Measurements from ENCODE around the gene C3orf70.

C3orf70 gene

DNA sequence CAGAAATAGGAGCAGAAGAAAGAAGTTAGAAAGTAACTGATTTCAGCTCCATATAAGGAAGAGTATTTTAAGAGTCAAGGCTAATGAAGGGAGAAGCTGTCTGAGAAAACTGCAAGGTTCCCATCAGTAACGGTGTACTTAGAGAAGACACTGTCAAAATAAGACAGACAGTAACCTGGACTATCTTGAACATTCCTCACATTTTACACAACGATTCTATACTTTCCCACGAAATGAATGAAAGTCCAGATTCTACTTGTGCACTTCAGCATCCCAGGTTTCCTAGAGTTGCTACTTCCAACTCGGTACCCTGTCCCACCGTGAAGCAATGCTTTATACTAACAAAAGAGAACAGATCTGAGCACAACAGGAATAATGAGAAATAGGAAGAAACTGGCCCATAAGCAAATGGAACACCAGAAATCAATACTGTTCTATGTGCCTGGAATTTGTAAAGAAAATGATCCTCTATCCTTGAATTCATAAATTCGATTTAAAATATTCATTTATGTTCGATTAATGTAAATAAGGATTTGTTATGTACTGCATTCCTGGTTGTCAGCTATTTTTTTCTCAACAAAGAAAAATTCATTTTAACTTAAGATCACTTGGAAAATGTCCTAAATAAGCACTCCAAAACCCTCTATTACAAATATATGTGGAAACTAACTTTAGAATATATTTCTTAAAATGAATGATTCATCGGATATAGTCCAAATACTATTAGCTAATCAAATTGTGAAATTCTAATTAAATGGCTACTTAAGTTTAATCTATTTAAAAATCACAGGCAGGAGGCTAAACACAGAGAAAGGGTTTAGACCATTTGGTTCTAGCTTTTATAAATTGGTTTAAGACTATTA lies 1.5 kb downstream of the C3orf70 start:
- no peaks in the 10 kb centered on the region for H3K9me3 ChIP-seq (ENCODE audit: control insufficient read depth, low read length)
- H3K36me3 ChIP-seq (ENCODE audit: control insufficient read depth, insufficient read depth, low read length): no peaks in the 10 kb centered on the region
- no peak overlapping the region for H3K27ac ChIP-seq (ENCODE audit: low read depth, low read length, severe bottlenecking)
- H3K4me3 ChIP-seq (ENCODE audit: extremely low read depth, insufficient read depth, low read length, poor library complexity, severe bottlenecking): peak overlapping the region; percentile 51
- no peaks in the 10 kb centered on the region for H3K4me1 ChIP-seq (ENCODE audit: control insufficient read depth, insufficient read depth, low read length, poor library complexity, severe bottlenecking)
- WGBS, 2 experiments (ENCODE audit: insufficient coverage in 2 of 2): 76 to 89% methylated on average over 3 to 4 of the region's 8 CpGs

DNA sequence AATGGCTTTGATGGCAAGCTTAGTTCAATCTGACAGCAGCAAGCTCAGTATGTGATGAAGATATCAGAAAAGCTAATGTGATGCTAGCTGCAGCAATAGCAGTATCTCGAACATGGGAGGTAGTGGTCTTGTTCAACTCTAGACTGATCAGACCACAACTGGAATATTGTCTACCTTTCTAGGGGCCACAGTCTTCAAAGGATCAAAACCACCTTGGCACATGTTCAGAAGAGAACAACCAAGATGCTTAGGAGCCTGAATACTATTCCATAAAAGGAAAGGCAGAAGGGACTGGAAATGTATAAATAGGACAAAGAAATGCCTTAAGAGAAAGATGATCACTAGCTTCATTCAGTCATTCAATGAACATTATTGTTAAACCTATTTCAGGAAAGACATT lies 2.3 kb downstream of the C3orf70 start:
- H3K4me1 ChIP-seq (ENCODE audit: control insufficient read depth, insufficient read depth, low read length, poor library complexity, severe bottlenecking): no peaks in the 10 kb centered on the region
- 100% methylated on average over 1 of the region's 1 CpG for WGBS, 2 experiments (ENCODE audit: insufficient coverage in 2 of 2)

DNA sequence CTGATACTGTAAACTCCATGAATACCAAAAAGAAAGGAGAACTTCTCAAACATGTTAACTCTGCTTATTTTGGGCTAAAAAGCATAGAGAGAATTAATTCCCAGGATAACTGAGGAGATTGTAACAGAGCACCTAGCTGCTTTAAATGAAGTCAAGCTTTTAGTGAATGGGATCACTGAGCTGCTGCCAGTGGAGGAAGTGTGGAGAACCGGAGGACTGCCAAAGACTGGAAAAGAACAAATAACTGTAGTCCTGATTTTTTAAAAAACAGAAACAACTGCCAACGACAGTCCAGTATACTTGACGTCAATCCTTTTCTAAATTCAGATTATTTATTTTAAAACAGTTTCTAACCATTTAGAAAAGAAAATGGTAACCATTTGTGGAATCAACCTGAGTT lies 3.3 kb downstream of the C3orf70 start:
- H3K36me3 ChIP-seq (ENCODE audit: control insufficient read depth, insufficient read depth, low read length): no peaks in the 10 kb centered on the region
- H3K27ac ChIP-seq (ENCODE audit: low read depth, low read length, severe bottlenecking): no peak overlapping the region
- no peaks in the 10 kb centered on the region for H3K4me1 ChIP-seq (ENCODE audit: control insufficient read depth, insufficient read depth, low read length, poor library complexity, severe bottlenecking)
- 83 to 100% methylated on average over 1 of the region's 3 CpGs for WGBS, 2 experiments (ENCODE audit: insufficient coverage in 2 of 2)
- H3K4me3 ChIP-seq (ENCODE audit: extremely low read depth, insufficient read depth, low read length, poor library complexity, severe bottlenecking): no peak overlapping the region
- no peaks in the 10 kb centered on the region for H3K9me3 ChIP-seq (ENCODE audit: control insufficient read depth, low read length)

More for the DNA sequence above, 2.3 kb downstream of the C3orf70 start:
- Histone ChIP-seq H3K36me3 (ENCODE audit: control insufficient read depth, insufficient read depth, low read length) (no peaks in the 10 kb centered on the region), H3K4me3 (ENCODE audit: extremely low read depth, insufficient read depth, low read length, poor library complexity, severe bottlenecking) (no peak overlapping the region), H3K27ac (ENCODE audit: low read depth, low read length, severe bottlenecking) (no peak overlapping the region), H3K9me3 (ENCODE audit: control insufficient read depth, low read length) (no peaks in the 10 kb centered on the region)

DNA sequence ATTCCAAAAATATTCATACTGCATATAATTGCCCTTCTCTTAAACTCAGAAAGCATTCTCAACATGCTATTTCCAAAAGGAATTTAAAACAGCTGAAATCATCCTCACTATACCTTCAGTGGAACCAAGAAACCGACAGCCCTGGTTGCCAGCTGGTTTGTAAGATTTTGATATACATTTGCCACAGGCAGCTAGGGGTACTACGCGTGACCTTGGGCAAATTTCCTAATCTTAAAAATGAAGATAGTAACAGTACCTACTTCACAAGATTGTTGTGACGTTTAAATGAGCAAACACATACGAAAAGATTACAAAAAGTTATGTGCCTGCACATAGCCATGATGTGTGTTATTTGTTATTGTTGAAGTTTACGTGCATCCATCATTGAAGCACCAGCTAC lies 7.3 kb downstream of the C3orf70 start:
- no peak overlapping the region for H3K4me3 ChIP-seq (ENCODE audit: extremely low read depth, insufficient read depth, low read length, poor library complexity, severe bottlenecking)
- WGBS, 2 experiments (ENCODE audit: insufficient coverage in 2 of 2): 100% methylated on average over 3 of the region's 6 CpGs; no CpG with 5 or more reads in 1 of the 2 experiments

DNA sequence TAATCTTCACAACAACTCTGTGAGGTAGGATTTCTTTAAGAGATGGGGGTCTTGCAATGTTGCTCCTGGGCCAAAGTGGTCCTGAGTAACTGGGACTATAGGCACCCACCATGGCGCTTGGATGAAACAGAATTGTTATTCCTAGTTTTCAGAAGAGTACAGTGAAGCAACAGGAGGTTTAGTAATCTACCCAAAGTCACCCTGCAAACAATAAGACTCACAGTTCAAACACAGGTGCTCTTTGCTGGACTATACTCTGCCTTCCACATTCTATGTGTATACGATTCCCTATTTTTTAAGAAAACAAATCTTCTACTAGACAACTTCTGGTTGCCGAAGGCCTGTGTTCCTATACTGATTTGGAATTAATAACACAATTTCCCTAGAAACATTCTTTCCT lies 8.1 kb downstream of the C3orf70 start:
- Histone ChIP-seq H3K9me3 (ENCODE audit: control insufficient read depth, low read length) (no peaks in the 10 kb centered on the region), H3K27ac (ENCODE audit: low read depth, low read length, severe bottlenecking) (no peak overlapping the region), H3K36me3 (ENCODE audit: control insufficient read depth, insufficient read depth, low read length) (no peaks in the 10 kb centered on the region), H3K4me1 (ENCODE audit: control insufficient read depth, insufficient read depth, low read length, poor library complexity, severe bottlenecking) (no peaks in the 10 kb centered on the region), H3K4me3 (ENCODE audit: extremely low read depth, insufficient read depth, low read length, poor library complexity, severe bottlenecking) (no peak overlapping the region)
- 86 to 100% methylated on average over 1 of the region's 3 CpGs for WGBS, 2 experiments (ENCODE audit: insufficient coverage in 2 of 2)

More for the DNA sequence above, 7.3 kb downstream of the C3orf70 start:
- no peaks in the 10 kb centered on the region for H3K4me1 ChIP-seq (ENCODE audit: control insufficient read depth, insufficient read depth, low read length, poor library complexity, severe bottlenecking)
- no peaks in the 10 kb centered on the region for H3K9me3 ChIP-seq (ENCODE audit: control insufficient read depth, low read length)
- H3K36me3 ChIP-seq (ENCODE audit: control insufficient read depth, insufficient read depth, low read length): no peaks in the 10 kb centered on the region
- no peak overlapping the region for H3K27ac ChIP-seq (ENCODE audit: low read depth, low read length, severe bottlenecking)

DNA sequence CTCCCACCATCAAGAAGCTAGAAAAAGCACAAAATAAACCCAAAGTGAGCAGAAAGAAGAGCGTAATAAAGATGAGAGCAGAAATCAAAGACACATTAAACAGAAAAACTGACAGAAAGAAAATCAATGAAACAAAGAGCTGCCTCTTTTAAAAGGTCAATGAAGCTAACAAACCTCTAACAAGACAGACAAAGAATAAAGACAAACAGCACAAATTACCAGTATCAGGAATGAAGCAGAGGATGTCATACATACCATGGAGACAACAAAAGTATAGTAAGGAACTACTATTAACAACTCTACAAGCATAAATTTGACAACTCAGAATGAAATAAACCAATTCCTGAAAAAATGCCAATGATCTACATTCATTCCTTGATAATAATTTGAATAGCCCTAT lies 15.0 kb downstream of the C3orf70 start:
- no CpG with 5 or more reads among the region's 1 CpG for WGBS, 2 experiments (ENCODE audit: insufficient coverage in 2 of 2)
- Histone ChIP-seq H3K9me3 (ENCODE audit: control insufficient read depth, low read length) (no peaks in the 10 kb centered on the region), H3K4me3 (ENCODE audit: extremely low read depth, insufficient read depth, low read length, poor library complexity, severe bottlenecking) (no peak overlapping the region), H3K36me3 (ENCODE audit: control insufficient read depth, insufficient read depth, low read length) (no peaks in the 10 kb centered on the region), H3K27ac (ENCODE audit: low read depth, low read length, severe bottlenecking) (no peak overlapping the region), H3K4me1 (ENCODE audit: control insufficient read depth, insufficient read depth, low read length, poor library complexity, severe bottlenecking) (no peaks in the 10 kb centered on the region)

DNA sequence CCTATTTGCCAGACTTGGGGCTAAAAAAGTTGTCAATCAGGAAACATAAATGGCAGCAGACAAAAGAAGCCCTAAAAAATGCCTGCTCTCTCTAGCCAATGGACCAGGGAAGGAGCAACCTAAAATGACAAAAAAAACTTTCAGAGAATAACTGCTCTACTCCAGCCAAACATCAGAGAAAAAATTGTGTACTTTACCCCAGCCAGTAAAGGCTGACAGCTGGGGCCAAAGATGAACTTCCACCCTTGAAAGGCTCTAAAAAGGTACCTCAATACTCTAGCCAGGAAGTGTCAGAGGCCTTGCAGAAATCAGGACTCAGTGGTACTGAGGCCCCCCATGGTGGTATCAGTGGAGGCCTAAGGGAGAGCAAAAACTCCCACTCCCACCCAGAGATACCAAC lies 18.4 kb downstream of the C3orf70 start:
- H3K36me3 ChIP-seq (ENCODE audit: control insufficient read depth, insufficient read depth, low read length): no peaks in the 10 kb centered on the region
- no peak overlapping the region for H3K4me3 ChIP-seq (ENCODE audit: extremely low read depth, insufficient read depth, low read length, poor library complexity, severe bottlenecking)
- no peaks in the 10 kb centered on the region for H3K4me1 ChIP-seq (ENCODE audit: control insufficient read depth, insufficient read depth, low read length, poor library complexity, severe bottlenecking)
- no peak overlapping the region for H3K27ac ChIP-seq (ENCODE audit: low read depth, low read length, severe bottlenecking)
- H3K9me3 ChIP-seq (ENCODE audit: control insufficient read depth, low read length): no peaks in the 10 kb centered on the region

DNA sequence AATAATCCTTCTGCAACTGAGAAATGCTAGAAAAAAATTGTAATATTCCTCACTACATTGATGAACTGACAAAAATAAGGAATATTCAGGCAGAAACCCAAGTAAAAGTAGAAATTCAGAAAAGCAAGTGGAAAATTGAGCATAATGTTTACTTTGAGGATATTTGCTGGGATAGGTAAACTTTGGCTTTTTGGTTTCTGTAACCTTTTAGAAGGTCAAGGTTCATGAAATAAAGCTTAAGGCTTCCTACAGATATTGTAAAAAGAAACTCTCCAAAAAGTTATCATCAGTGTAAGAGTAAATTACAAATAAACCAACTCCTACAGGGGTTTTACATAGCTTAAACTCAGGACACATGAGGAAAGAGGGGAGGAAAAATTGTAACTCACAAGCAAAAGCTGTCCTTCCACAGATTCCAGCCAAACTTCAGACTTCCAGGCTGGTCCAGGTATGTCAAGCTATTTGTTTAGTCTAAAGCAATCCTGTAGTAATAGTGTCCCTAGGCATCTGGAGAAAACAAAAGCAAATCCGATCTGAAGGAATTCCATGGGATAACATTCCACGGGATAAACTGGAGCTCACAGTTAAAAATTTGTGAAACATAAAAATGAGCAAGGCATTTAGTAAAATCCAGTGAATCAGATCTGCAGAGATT lies 21.1 kb downstream of the C3orf70 start:
- no peaks in the 10 kb centered on the region for H3K9me3 ChIP-seq (ENCODE audit: control insufficient read depth, low read length)
- no peak overlapping the region for H3K27ac ChIP-seq (ENCODE audit: low read depth, low read length, severe bottlenecking)
- no peak overlapping the region for H3K4me3 ChIP-seq (ENCODE audit: extremely low read depth, insufficient read depth, low read length, poor library complexity, severe bottlenecking)
- H3K4me1 ChIP-seq (ENCODE audit: control insufficient read depth, insufficient read depth, low read length, poor library complexity, severe bottlenecking): no peaks in the 10 kb centered on the region
- H3K36me3 ChIP-seq (ENCODE audit: control insufficient read depth, insufficient read depth, low read length): no peaks in the 10 kb centered on the region
- 76 to 93% methylated on average over 2 of the region's 2 CpGs for WGBS, 2 experiments (ENCODE audit: insufficient coverage in 2 of 2)

DNA sequence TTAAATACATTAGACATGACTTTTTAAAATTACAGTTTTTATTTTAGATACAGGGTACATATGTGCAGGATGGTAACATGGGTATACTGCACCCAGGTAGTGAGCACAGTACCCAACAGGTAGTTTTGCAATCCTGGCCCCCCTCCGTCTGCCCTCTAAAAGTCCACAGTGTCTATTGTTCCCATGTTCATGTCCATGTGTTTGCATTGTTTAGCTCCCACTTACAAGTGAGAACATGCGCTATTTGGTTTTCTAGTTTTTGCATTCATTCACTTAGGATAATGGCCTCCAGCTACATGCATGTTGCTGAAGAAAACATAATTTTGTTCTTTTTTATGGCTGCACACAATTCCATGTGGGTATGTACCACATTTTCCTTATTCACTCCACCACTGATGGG lies 23.8 kb downstream of the C3orf70 start:
- Histone ChIP-seq H3K9me3 (ENCODE audit: control insufficient read depth, low read length) (no peaks in the 10 kb centered on the region), H3K4me1 (ENCODE audit: control insufficient read depth, insufficient read depth, low read length, poor library complexity, severe bottlenecking) (no peaks in the 10 kb centered on the region), H3K27ac (ENCODE audit: low read depth, low read length, severe bottlenecking) (no peak overlapping the region), H3K36me3 (ENCODE audit: control insufficient read depth, insufficient read depth, low read length) (no peaks in the 10 kb centered on the region), H3K4me3 (ENCODE audit: extremely low read depth, insufficient read depth, low read length, poor library complexity, severe bottlenecking) (no peak overlapping the region)
- WGBS, 2 experiments (ENCODE audit: insufficient coverage in 2 of 2): 86 to 100% methylated on average over 2 of the region's 2 CpGs

DNA sequence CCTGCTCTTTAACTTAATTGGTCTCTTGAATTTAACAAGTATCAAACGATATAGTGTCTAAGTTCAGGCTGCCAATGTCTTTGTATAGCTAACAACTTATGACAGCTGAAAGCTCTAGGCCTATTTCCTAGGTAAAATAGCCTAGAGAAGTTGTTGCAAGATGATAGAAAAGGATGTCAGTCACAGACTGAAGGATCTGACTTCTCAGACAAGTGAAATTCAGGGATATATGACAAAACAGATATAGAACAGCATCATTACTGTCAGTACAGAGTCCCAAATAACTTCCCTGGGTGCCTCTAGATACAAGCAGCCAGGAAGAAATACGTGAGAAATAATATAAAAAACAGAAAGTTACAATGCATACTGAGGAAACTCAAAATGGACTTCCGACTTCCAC lies 26.7 kb downstream of the C3orf70 start:
- H3K27ac ChIP-seq (ENCODE audit: low read depth, low read length, severe bottlenecking): no peak overlapping the region
- no peak overlapping the region for H3K4me3 ChIP-seq (ENCODE audit: extremely low read depth, insufficient read depth, low read length, poor library complexity, severe bottlenecking)
- WGBS, 2 experiments (ENCODE audit: insufficient coverage in 2 of 2): no CpG with 5 or more reads among the region's 3 CpGs
- no peaks in the 10 kb centered on the region for H3K4me1 ChIP-seq (ENCODE audit: control insufficient read depth, insufficient read depth, low read length, poor library complexity, severe bottlenecking)
- H3K36me3 ChIP-seq (ENCODE audit: control insufficient read depth, insufficient read depth, low read length): no peaks in the 10 kb centered on the region
- H3K9me3 ChIP-seq (ENCODE audit: control insufficient read depth, low read length): no peaks in the 10 kb centered on the region

DNA sequence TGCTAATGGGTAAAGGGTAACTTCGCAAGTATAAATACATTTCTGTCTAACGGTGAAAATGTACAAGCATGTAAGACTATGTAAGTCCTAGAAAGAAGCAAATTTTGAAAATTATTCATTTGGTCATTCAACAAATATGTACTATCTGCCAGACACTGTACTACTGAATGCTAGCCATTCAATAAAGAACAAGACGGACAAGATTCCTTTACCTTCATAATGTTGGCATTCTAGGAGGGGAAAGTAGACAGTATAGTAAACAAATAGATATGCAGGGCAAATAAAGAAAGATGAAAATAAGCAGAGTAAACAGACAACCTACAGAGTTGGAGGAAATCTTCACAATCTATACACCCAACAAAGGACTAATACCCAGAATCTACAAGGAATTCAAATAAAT lies 32.7 kb downstream of the C3orf70 start:
- Histone ChIP-seq H3K4me3 (ENCODE audit: extremely low read depth, insufficient read depth, low read length, poor library complexity, severe bottlenecking) (no peak overlapping the region), H3K36me3 (ENCODE audit: control insufficient read depth, insufficient read depth, low read length) (no peaks in the 10 kb centered on the region), H3K27ac (ENCODE audit: low read depth, low read length, severe bottlenecking) (no peak overlapping the region), H3K4me1 (ENCODE audit: control insufficient read depth, insufficient read depth, low read length, poor library complexity, severe bottlenecking) (no peaks in the 10 kb centered on the region), H3K9me3 (ENCODE audit: control insufficient read depth, low read length) (peaks cover 4% of the 10 kb centered on the region)
- no CpG with 5 or more reads among the region's 3 CpGs for WGBS, 2 experiments (ENCODE audit: insufficient coverage in 2 of 2)
